BJ (cell line): ENCODE results near the gene SS18L1. TPM values are rescaled to one million over a fixed set of nuclear protein-coding genes. Genes with fewer than 3 reads are reported as not detected.

Experiments
- CTCF ChIA-PET: fragments of 350-600 bp; formaldehyde crosslinking; extraction: SDS; loops from one replicate; lab custom pipeline; 2021; ENCODE audit warnings: antibody characterized with exemption, inconsistent platforms; lab: Yijun Ruan, JAX
- POLR2A ChIA-PET: fragments of 300-600 bp; sonication (Branson Sonifier 250); formaldehyde crosslinking; extraction: SDS; loops from one replicate; lab custom pipeline; 2021; ENCODE audit warnings: antibody characterized with exemption; lab: Charles Lee
- DNase-seq: peaks from one replicate; pipeline ENCODE4 v3.0.0-alpha.2; 2011; ENCODE audit warnings: low read depth
- H3K27me3 ChIP-seq: 2 replicates; pipeline ENCODE4 v1.6.0; 2011; ENCODE audit warnings: low read length; ENCODE audit not compliant: control insufficient read depth, insufficient read depth
- H3K36me3 ChIP-seq: 2 replicates; pipeline ENCODE4 v1.5.1; 2011; ENCODE audit warnings: low read length; ENCODE audit not compliant: control insufficient read depth, insufficient read depth
- H3K4me3 ChIP-seq: 2 replicates; pipeline ENCODE4 v1.5.1; 2011; ENCODE audit warnings: low read depth, mild to moderate bottlenecking, control low read depth, low read length
- CTCF ChIP-seq: IDR thresholded peaks from 2 replicates; pipeline ENCODE4 v1.5.1; 2011; ENCODE audit warnings: low read depth, mild to moderate bottlenecking, control low read depth, inconsistent platforms, low read length, moderate library complexity; ENCODE audit not compliant: insufficient read depth
- polyA plus RNA-seq: library from polyadenylated mRNA; depleted of rRNA; stranded (reverse); fragments of >200 nt; gene quantifications from 2 replicates; pipeline ENCODE4 v1.2.3, GENCODE V29; 2011

Gene SS18L1
- polyA plus RNA-seq, 1 experiment = 6.7 TPM

- Histone ChIP-seq H3K36me3 (peaks cover 10% of the 10 kb centered on the region), H3K4me3 (no peak overlapping the region), H3K27me3 (no peaks in the 10 kb centered on the region)
- no peak for DNase-seq
- ChIA-PET CTCF (no interaction called here), POLR2A (no interaction called here)
- TF ChIP-seq CTCF = no peak
These were observed 30.6 kb downstream of the SS18L1 start for GRCh38 chr20:62174021-62174804.

GRCh38 chr20:62174870-62175624, 31.5 kb downstream of the SS18L1 start:
- POLR2A ChIA-PET = no interaction called here

GRCh38 chr20:62175711-62176110, 32.1 kb downstream of the SS18L1 start:
- H3K27me3 ChIP-seq = no peaks in the 10 kb centered on the region
- no peak for TF ChIP-seq CTCF
- DNase-seq = no peak
- H3K36me3 ChIP-seq = peaks cover 12% of the 10 kb centered on the region
- no peak overlapping the region for H3K4me3 ChIP-seq
- POLR2A ChIA-PET = no interaction called here
- CTCF ChIA-PET = no interaction called here

More at GRCh38 chr20:62174870-62175624, 31.5 kb downstream of the SS18L1 start:
- H3K36me3 ChIP-seq = peaks cover 12% of the 10 kb centered on the region
- DNase-seq = no peak
- H3K27me3 ChIP-seq = no peaks in the 10 kb centered on the region
- CTCF ChIA-PET = no interaction called here
- H3K4me3 ChIP-seq = no peak overlapping the region
- no peak for TF ChIP-seq CTCF

- no peak for TF ChIP-seq CTCF
- DNase-seq = no peak
- CTCF ChIA-PET = interaction anchor here (0.7 kb wide), 1 partner anchor 42 kb away, joined by 3 read pairs; no protein-coding TSS in a partner anchor
- POLR2A ChIA-PET = no interaction called here
- H3K27me3 ChIP-seq = no peaks in the 10 kb centered on the region
- peaks cover 12% of the 10 kb centered on the region for H3K36me3 ChIP-seq
- H3K4me3 ChIP-seq = no peak overlapping the region
These were observed 33.3 kb downstream of the SS18L1 start for GRCh38 chr20:62176866-62177265.

GRCh38 chr20:62177307-62177706, 33.7 kb downstream of the SS18L1 start:
- Histone ChIP-seq H3K4me3 (no peak overlapping the region), H3K27me3 (no peaks in the 10 kb centered on the region), H3K36me3 (peaks cover 12% of the 10 kb centered on the region)
- ChIA-PET POLR2A (no interaction called here), CTCF (no interaction called here)
- no peak for DNase-seq
- no peak for TF ChIP-seq CTCF
